IMR-90 (cell line): ENCODE data around the gene NKD1. TPM values are rescaled to one million over a fixed set of nuclear protein-coding genes. Genes with fewer than 3 reads are reported as not detected.

Source experiments
- ATAC-seq: fragments of 200-7000 bp; cut with Tn5 transposase; 2 replicates; pipeline ENCODE4 v1.9.1; 2020; ENCODE audit warnings: low read depth, mild to moderate bottlenecking, moderate library complexity
- BruUV-seq: library from RNA; stranded (reverse); fragments of 400-500 nt; replicated peaks from 2 replicates; lab custom pipeline; 2021; lab: Mats Ljungman, UMichigan
- CTCF ChIA-PET: fragments of 300-600 bp; formaldehyde crosslinking; extraction: SDS; loops from one replicate; lab custom pipeline; 2021; ENCODE audit warnings: antibody characterized with exemption; lab: Yijun Ruan, JAX
- POLR2A ChIA-PET: fragments of 300-600 bp; sonication (Branson Sonifier 250); formaldehyde crosslinking; loops from one replicate; lab custom pipeline; 2022; ENCODE audit warnings: antibody characterized with exemption; ENCODE audit not compliant: unreplicated experiment; lab: Charles Lee
- DNase-seq: peaks from one replicate; pipeline ENCODE4 v3.0.0; 2013
- H2AFZ ChIP-seq: replicated peaks from 2 replicates; pipeline ENCODE3; 2013; ENCODE audit warnings: low read length, mild to moderate bottlenecking; ENCODE audit not compliant: poor library complexity
- H2AK5ac ChIP-seq: 2 replicates; pipeline ENCODE4 v1.6.1; 2013; ENCODE audit warnings: low read depth, low read length, inconsistent platforms
- H2AK9ac ChIP-seq: replicated peaks from 2 replicates; pipeline ENCODE3; 2013; ENCODE audit warnings: mild to moderate bottlenecking, low read depth, low read length, moderate library complexity; ENCODE audit not compliant: poor library complexity
- H2BK120ac ChIP-seq: 2 replicates; pipeline ENCODE4 v1.6.1; 2013; ENCODE audit warnings: low read depth, low read length, inconsistent platforms
- H2BK15ac ChIP-seq: 3 replicates; pipeline ENCODE4 v1.6.1; 2013; ENCODE audit warnings: low read depth, low read length, inconsistent platforms
- H2BK20ac ChIP-seq: 2 replicates; pipeline ENCODE4 v1.6.1; 2013; ENCODE audit warnings: low read depth, mild to moderate bottlenecking, inconsistent platforms, low read length, moderate library complexity
- H2BK5ac ChIP-seq: 2 replicates; pipeline ENCODE4 v1.6.1; 2013; ENCODE audit warnings: mild to moderate bottlenecking, low read depth, low read length, inconsistent platforms; ENCODE audit not compliant: poor library complexity, severe bottlenecking
- H3K14ac ChIP-seq: replicated peaks from 2 replicates; pipeline ENCODE4 v1.6.1; 2013; ENCODE audit warnings: low read depth, low read length, inconsistent platforms
- H3K18ac ChIP-seq: 2 replicates; pipeline ENCODE4 v1.6.1; 2013; ENCODE audit warnings: low read depth, low read length, control low read depth
- H3K23ac ChIP-seq: 2 replicates; pipeline ENCODE4 v1.6.1; 2013; ENCODE audit warnings: low read depth, low read length, inconsistent platforms
- H3K27ac ChIP-seq: 2 replicates; pipeline ENCODE4 v1.5.1; 2013; ENCODE audit warnings: mild to moderate bottlenecking, control low read depth, low read length; ENCODE audit not compliant: insufficient read depth
- H3K27me3 ChIP-seq: 2 replicates; pipeline ENCODE4 v1.6.1; 2013; ENCODE audit warnings: low read length; ENCODE audit not compliant: control insufficient read depth, insufficient read depth
- H3K36me3 ChIP-seq: 2 replicates; pipeline ENCODE4 v1.6.1; 2013; ENCODE audit warnings: low read length, mixed read lengths; ENCODE audit not compliant: control insufficient read depth, insufficient read depth
- H3K4ac ChIP-seq: 2 replicates; pipeline ENCODE4 v1.6.1; 2013; ENCODE audit warnings: low read depth, low read length, inconsistent platforms
- H3K4me1 ChIP-seq: 2 replicates; pipeline ENCODE4 v1.6.1; 2013; ENCODE audit warnings: low read length, mixed read lengths; ENCODE audit not compliant: control insufficient read depth, insufficient read depth
- H3K4me2 ChIP-seq: 2 replicates; pipeline ENCODE4 v1.6.1; 2013; ENCODE audit warnings: low read depth, mild to moderate bottlenecking, control low read depth, low read length, moderate library complexity
- H3K4me3 ChIP-seq: 2 replicates; pipeline ENCODE4 v1.5.1; 2013; ENCODE audit warnings: low read depth, mild to moderate bottlenecking, control low read depth, low read length, moderate library complexity; ENCODE audit not compliant: insufficient read depth
- H3K56ac ChIP-seq: 2 replicates; pipeline ENCODE4 v1.6.1; 2013; ENCODE audit warnings: low read length, inconsistent platforms; ENCODE audit not compliant: insufficient read depth; ENCODE audit errors: extremely low read depth
- H3K79me1 ChIP-seq, 2 experiments: 2 replicates each; pipeline ENCODE4 v1.6.1; 2013; ENCODE audit warnings: low read length in 2 of 2, inconsistent platforms in 1 of 2, low read depth in 1 of 2
- H3K9ac ChIP-seq: 2 replicates; pipeline ENCODE4 v1.6.1; 2013; ENCODE audit warnings: low read depth, low read length, control low read depth
- H3K9me1 ChIP-seq: 2 replicates; pipeline ENCODE4 v1.6.1; 2013; ENCODE audit warnings: low read length, inconsistent platforms; ENCODE audit not compliant: insufficient read depth
- H3K9me3 ChIP-seq: 2 replicates; pipeline ENCODE4 v1.6.1; 2013; ENCODE audit warnings: low read length; ENCODE audit not compliant: control insufficient read depth, insufficient read depth
- H4K20me1 ChIP-seq: 2 replicates; pipeline ENCODE4 v1.6.1; 2013; ENCODE audit warnings: low read length, inconsistent platforms; ENCODE audit not compliant: insufficient read depth
- H4K5ac ChIP-seq: 2 replicates; pipeline ENCODE4 v1.6.1; 2013; ENCODE audit warnings: mild to moderate bottlenecking, low read depth, low read length, control low read depth
- H4K8ac ChIP-seq, 2 experiments: 2 replicates each; pipeline ENCODE4 v1.6.1; 2013; ENCODE audit warnings: low read depth in 2 of 2, low read length in 2 of 2, control low read depth in 1 of 2, inconsistent platforms in 1 of 2
- H4K91ac ChIP-seq: 2 replicates; pipeline ENCODE4 v1.6.1; 2013; ENCODE audit warnings: low read depth, low read length, inconsistent platforms; ENCODE audit not compliant: insufficient read depth
- BHLHE40 ChIP-seq: fragments of 150-350 bp; IDR thresholded peaks from 2 replicates; pipeline ENCODE4 v1.6.1; 2016; ENCODE audit warnings: mild to moderate bottlenecking, low read depth, low read length
- CHD1 ChIP-seq: IDR thresholded peaks from 2 replicates; pipeline ENCODE4 v1.6.1; 2012; ENCODE audit warnings: low read depth, low read length, improper control_type of control experiment
- ELK1 ChIP-seq: fragments of 150-350 bp; IDR thresholded peaks from 2 replicates; pipeline ENCODE4 v1.6.1; 2016; ENCODE audit warnings: low read depth, mild to moderate bottlenecking, low read length, moderate library complexity, borderline replicate concordance
- MAFK ChIP-seq: IDR thresholded peaks from 2 replicates; pipeline ENCODE4 v1.6.1; 2012; ENCODE audit warnings: low read depth, low read length, improper control_type of control experiment
- MAZ ChIP-seq: IDR thresholded peaks from 2 replicates; pipeline ENCODE4 v1.6.1; 2012; ENCODE audit warnings: low read depth, mild to moderate bottlenecking, low read length, improper control_type of control experiment, moderate library complexity, borderline replicate concordance
- POLR2A ChIP-seq: IDR thresholded peaks from 2 replicates; pipeline ENCODE4 v1.6.1; 2012; ENCODE audit warnings: mild to moderate bottlenecking, low read depth, low read length
- RFX5 ChIP-seq: IDR thresholded peaks from 2 replicates; pipeline ENCODE4 v1.8.0; 2012; ENCODE audit warnings: low read depth, mild to moderate bottlenecking, low read length, moderate library complexity
- SMC3 ChIP-seq: fragments of 150-350 bp; IDR thresholded peaks from 2 replicates; pipeline ENCODE4 v1.6.1; 2016; ENCODE audit warnings: low read depth, mild to moderate bottlenecking, antibody characterized with exemption, low read length, moderate library complexity
- WGBS, 2 experiments: methylation state at CpG; one replicate each; pipeline versions ENCODE4 v1.1.5 to v1.1.7; 2013; ENCODE audit warnings: missing lambda C conversion rate in 2 of 2; ENCODE audit not compliant: insufficient read length in 1 of 2; ENCODE audit errors: extremely low coverage in 2 of 2; 5-methylcytosine and 5-hydroxymethylcytosine counted together
- dilution Hi-C: fragments of 300-500 bp; cut with HindIII; formaldehyde crosslinking; loops from one replicate; pipeline ENCODE4 v1.14.3; 2018; ENCODE audit warnings: low sequenced_read_pairs; ENCODE audit not compliant: unreplicated experiment
- in situ Hi-C: fragments of 300-500 bp; cut with MboI; formaldehyde crosslinking; loops from 3 replicates; pipeline ENCODE4 v1.14.3; 2019; ENCODE audit warnings: low sequenced_read_pairs, inconsistent platforms, mixed read lengths
- intact Hi-C: fragments of 100-400 bp; cut with micrococcal nuclease; formaldehyde crosslinking; loops from 2 replicates; pipeline ENCODE4 v1.10.0; 2022
- polyA plus RNA-seq, 3 experiments: library from polyadenylated mRNA; depleted of rRNA; stranded (reverse); fragments of >200 nt; gene quantifications; 2 replicates each; pipeline ENCODE4 v1.2.3, GENCODE V29; 2012; ENCODE audit warnings: low replicate concordance in 1 of 3
- total RNA-seq: library from RNA; depleted of rRNA; stranded (reverse); fragments of >200 nt; gene quantifications from 2 replicates; pipeline ENCODE4 v1.2.3, GENCODE V29; 2012

NKD1 gene
- total and polyA plus RNA-seq, 2 of the 4 experiments (the other 2 are of a cell fraction): not detected

- DNase-seq: no peak
- no peak overlapping the region for H3K14ac ChIP-seq
- no peak overlapping the region for H3K27ac ChIP-seq
- H3K4me1 ChIP-seq: no peaks in the 10 kb centered on the region
- H4K5ac ChIP-seq: no peak overlapping the region
- TF ChIP-seq CHD1 (no peak), ELK1 (no peak), POLR2A (no peak), BHLHE40 (no peak), MAZ (no peak), SMC3 (no peak), MAFK (no peak), RFX5 (no peak)
- no peak overlapping the region for H2BK120ac ChIP-seq
- H3K9ac ChIP-seq: no peak overlapping the region
- ChIA-PET CTCF (interaction anchor here (1.0 kb wide), 1 partner anchor 31 kb away, joined by 3 read pairs; no protein-coding TSS in a partner anchor), POLR2A (no interaction called here)
- no peak overlapping the region for H4K91ac ChIP-seq
- H3K9me1 ChIP-seq: no peaks in the 10 kb centered on the region
- H4K8ac ChIP-seq: no peak overlapping the region
- dilution Hi-C loops: no loop called here
- in situ Hi-C loops: no loop called here
- no peaks in the 10 kb centered on the region for H3K79me1 ChIP-seq
- no peak overlapping the region for H2BK15ac ChIP-seq
- H3K56ac ChIP-seq: no peak overlapping the region
- no peak overlapping the region for H2AK5ac ChIP-seq
- H3K27me3 ChIP-seq: peaks cover 3% of the 10 kb centered on the region; the same call in 1 of the 2 replicates
- H3K9me3 ChIP-seq: no peaks in the 10 kb centered on the region
- intact Hi-C loops: no loop called here
- no peak overlapping the region for H2BK20ac ChIP-seq
- no TSS peak for BruUV-seq
- H3K4ac ChIP-seq: no peak overlapping the region
- no peak for ATAC-seq
- no peak overlapping the region for H3K4me3 ChIP-seq
- no peaks in the 10 kb centered on the region for H3K36me3 ChIP-seq
- H2AK9ac ChIP-seq: no peak overlapping the region
- no peak overlapping the region for H3K23ac ChIP-seq
- WGBS, 2 experiments: no CpG with 5 or more reads among the region's 7 CpGs
- no peaks in the 10 kb centered on the region for H4K20me1 ChIP-seq
- H3K4me2 ChIP-seq: no peak overlapping the region
- no peak overlapping the region for H2BK5ac ChIP-seq
- no peak overlapping the region for H3K18ac ChIP-seq
- no peak overlapping the region for H2AFZ ChIP-seq
Measured at GRCh38 chr16:50634090-50634489, 85.9 kb downstream of the NKD1 start.
